Nephron progenitor cell (in vitro differentiated cells): ENCODE data around the gene ZBTB34.

ENCODE experiments used
- DNase-seq: peaks from one replicate; pipeline ENCODE4 v3.0.0; 2021
- H3K27ac Mint-ChIP-seq: 2 replicates; pipeline ENCODE4 v1.8.0; 2021; ENCODE audit warnings: mild to moderate bottlenecking, moderate library complexity, mixed read lengths
- H3K27me3 Mint-ChIP-seq: 2 replicates; pipeline ENCODE4 v1.8.0; 2021; ENCODE audit warnings: mild to moderate bottlenecking, low read depth, mixed read lengths; ENCODE audit not compliant: poor library complexity
- H3K36me3 Mint-ChIP-seq: 2 replicates; pipeline ENCODE4 v1.8.0; 2021; ENCODE audit warnings: low read depth, mixed read lengths
- H3K4me1 Mint-ChIP-seq: 2 replicates; pipeline ENCODE4 v1.8.0; 2021; ENCODE audit warnings: mixed read lengths
- H3K4me3 Mint-ChIP-seq: 2 replicates; pipeline ENCODE4 v1.8.0; 2021; ENCODE audit warnings: mild to moderate bottlenecking, moderate library complexity, mixed read lengths
- H3K9me3 Mint-ChIP-seq: 2 replicates; pipeline ENCODE4 v1.8.0; 2021; ENCODE audit warnings: mild to moderate bottlenecking, moderate library complexity, mixed read lengths
- CTCF ChIP-seq: fragments of 200-600 bp; sonication (generic); IDR thresholded peaks from 2 replicates; pipeline ENCODE4 v1.5.0; 2021; ENCODE audit warnings: antibody characterized with exemption

The ZBTB34 gene

GRCh38 chr9:126874546-126875314, 14.3 kb downstream of the ZBTB34 start:
- Mint-ChIP-seq H3K4me3 (no peak overlapping the region), H3K27ac (no peak overlapping the region), H3K4me1 (peaks cover 5% of the 10 kb centered on the region), H3K27me3 (no peaks in the 10 kb centered on the region), H3K36me3 (peaks cover 46% of the 10 kb centered on the region), H3K9me3 (peaks cover 3% of the 10 kb centered on the region)
- DNase-seq = no peak
- no peak for TF ChIP-seq CTCF

GRCh38 chr9:126875756-126876510, 15.5 kb downstream of the ZBTB34 start:
- peaks cover 51% of the 10 kb centered on the region for H3K36me3 Mint-ChIP-seq
- H3K4me3 Mint-ChIP-seq = no peak overlapping the region
- peak overlapping the region; percentile 76 for H3K27ac Mint-ChIP-seq
- DNase-seq = no peak
- no peak for TF ChIP-seq CTCF
- H3K9me3 Mint-ChIP-seq = peaks cover 3% of the 10 kb centered on the region
- no peaks in the 10 kb centered on the region for H3K27me3 Mint-ChIP-seq
- peaks cover 5% of the 10 kb centered on the region for H3K4me1 Mint-ChIP-seq

GRCh38 chr9:126876531-126876930, 16.1 kb downstream of the ZBTB34 start:
- Mint-ChIP-seq H3K9me3 (peaks cover 3% of the 10 kb centered on the region), H3K4me3 (no peak overlapping the region), H3K27me3 (no peaks in the 10 kb centered on the region), H3K36me3 (peaks cover 51% of the 10 kb centered on the region), H3K4me1 (peaks cover 5% of the 10 kb centered on the region), H3K27ac (peak overlapping the region; percentile 89)
- TF ChIP-seq CTCF = no peak
- no peak for DNase-seq

GRCh38 chr9:126877418-126877817, 17.0 kb downstream of the ZBTB34 start:
- H3K36me3 Mint-ChIP-seq = peaks cover 52% of the 10 kb centered on the region
- H3K27ac Mint-ChIP-seq = peak overlapping the region; percentile 33
- H3K4me3 Mint-ChIP-seq = no peak overlapping the region
- H3K27me3 Mint-ChIP-seq = no peaks in the 10 kb centered on the region
- peaks cover 3% of the 10 kb centered on the region for H3K9me3 Mint-ChIP-seq
- peaks cover 2% of the 10 kb centered on the region for H3K4me1 Mint-ChIP-seq
- no peak for TF ChIP-seq CTCF
- no peak for DNase-seq

GRCh38 chr9:126879288-126879687, 18.8 kb downstream of the ZBTB34 start:
- Mint-ChIP-seq H3K36me3 (peaks cover 45% of the 10 kb centered on the region), H3K9me3 (peaks cover 3% of the 10 kb centered on the region), H3K4me3 (no peak overlapping the region), H3K27me3 (no peaks in the 10 kb centered on the region), H3K4me1 (peaks cover 10% of the 10 kb centered on the region), H3K27ac (no peak overlapping the region)
- DNase-seq = no peak
- no peak for TF ChIP-seq CTCF
